Spinal cord (tissue), 10 donors: ENCODE data around the gene STIM2. TPM values are rescaled to one million over a fixed set of nuclear protein-coding genes. Genes with fewer than 3 reads are reported as not detected.

Source experiments
- DNase-seq, 6 donors: peaks; one replicate each; pipeline versions ENCODE4 v3.0.0 to v3.0.0-alpha.2; 2013 to 2015; ENCODE audit warnings: low spot score in 6 of 6, low read depth in 4 of 6
- H3K27ac ChIP-seq: one replicate; pipeline ENCODE4 v1.5.1; 2013; ENCODE audit warnings: low read depth, low read length, control low read depth
- H3K27me3 ChIP-seq: one replicate; pipeline ENCODE4 v1.6.1; 2013; ENCODE audit warnings: low read length; ENCODE audit not compliant: control insufficient read depth, insufficient read depth
- H3K36me3 ChIP-seq: one replicate; pipeline ENCODE4 v1.6.1; 2013; ENCODE audit warnings: low read length; ENCODE audit not compliant: control insufficient read depth, insufficient read depth
- H3K4me1 ChIP-seq: one replicate; pipeline ENCODE4 v1.6.1; 2013; ENCODE audit warnings: low read length; ENCODE audit not compliant: control insufficient read depth, insufficient read depth
- H3K4me3 ChIP-seq: one replicate; pipeline ENCODE4 v1.5.1; 2013; ENCODE audit warnings: low read depth, low read length, control low read depth
- H3K9me3 ChIP-seq: one replicate; pipeline ENCODE4 v1.6.1; 2013; ENCODE audit warnings: low read length; ENCODE audit not compliant: control insufficient read depth, insufficient read depth
- WGBS: methylation state at CpG from one replicate; pipeline ENCODE4 v1.1.5; 2013; ENCODE audit warnings: missing lambda C conversion rate; ENCODE audit not compliant: insufficient coverage; 5-methylcytosine and 5-hydroxymethylcytosine counted together
- polyA plus RNA-seq, 2 donors: library from polyadenylated mRNA; unstranded; fragments of 120-200 nt; gene quantifications; one replicate each; pipeline ENCODE4 v1.2.1, GENCODE V29; 2013; ENCODE audit not compliant: insufficient read length in 2 of 2
- total RNA-seq, 2 donors: library from RNA; depleted of rRNA in 1 of 2; stranded (reverse); fragments of 120-200 nt in 1 of 2; fragments of >200 nt in 1 of 2; gene quantifications; one replicate each; pipeline versions ENCODE4 v1.2.3 to v1.2.4, GENCODE V29; 2013 to 2014
- donor health status: healthy.

Gene STIM2
- total and polyA plus RNA-seq, 4 donors = 27.3 to 69.5 (median 44.2) TPM

GRCh38 chr4:26830033-26830432 is 30.6 kb upstream of the STIM2 start:
- H3K27me3 ChIP-seq = no peaks in the 10 kb centered on the region
- WGBS = 100% methylated on average over 2 of the region's 2 CpGs
- no peak for DNase-seq
- H3K36me3 ChIP-seq = no peaks in the 10 kb centered on the region
- no peaks in the 10 kb centered on the region for H3K9me3 ChIP-seq
- H3K4me3 ChIP-seq = no peak overlapping the region
- H3K27ac ChIP-seq = no peak overlapping the region
- H3K4me1 ChIP-seq = no peaks in the 10 kb centered on the region

GRCh38 chr4:26830701-26831100 is 29.9 kb upstream of the STIM2 start:
- no peaks in the 10 kb centered on the region for H3K36me3 ChIP-seq
- no peak overlapping the region for H3K27ac ChIP-seq
- no peaks in the 10 kb centered on the region for H3K4me1 ChIP-seq
- H3K9me3 ChIP-seq = no peaks in the 10 kb centered on the region
- DNase-seq = no peak
- no peak overlapping the region for H3K4me3 ChIP-seq
- H3K27me3 ChIP-seq = no peaks in the 10 kb centered on the region
- WGBS = no CpG with 5 or more reads among the region's 4 CpGs

GRCh38 chr4:26836539-26836938 is 24.1 kb upstream of the STIM2 start:
- H3K9me3 ChIP-seq = no peaks in the 10 kb centered on the region
- H3K27ac ChIP-seq = no peak overlapping the region
- DNase-seq = no peak
- H3K27me3 ChIP-seq = no peaks in the 10 kb centered on the region
- 60% methylated on average over 1 of the region's 1 CpG for WGBS
- no peaks in the 10 kb centered on the region for H3K36me3 ChIP-seq
- no peaks in the 10 kb centered on the region for H3K4me1 ChIP-seq
- H3K4me3 ChIP-seq = no peak overlapping the region

GRCh38 chr4:26837993-26838842 is 22.4 kb upstream of the STIM2 start:
- H3K4me3 ChIP-seq = no peak overlapping the region
- H3K36me3 ChIP-seq = no peaks in the 10 kb centered on the region
- no peaks in the 10 kb centered on the region for H3K4me1 ChIP-seq
- DNase-seq = no peak
- 86% methylated on average over 1 of the region's 8 CpGs for WGBS
- H3K27ac ChIP-seq = no peak overlapping the region
- no peaks in the 10 kb centered on the region for H3K27me3 ChIP-seq
- H3K9me3 ChIP-seq = no peaks in the 10 kb centered on the region

- no peaks in the 10 kb centered on the region for H3K4me1 ChIP-seq
- no peak overlapping the region for H3K27ac ChIP-seq
- H3K27me3 ChIP-seq = no peaks in the 10 kb centered on the region
- no peaks in the 10 kb centered on the region for H3K36me3 ChIP-seq
- no peak for DNase-seq
- H3K9me3 ChIP-seq = no peaks in the 10 kb centered on the region
- no peak overlapping the region for H3K4me3 ChIP-seq
- no CpG with 5 or more reads among the region's 5 CpGs for WGBS
Measured at GRCh38 chr4:26839016-26839415, 21.6 kb upstream of the STIM2 start.

- Histone ChIP-seq H3K9me3 (no peaks in the 10 kb centered on the region), H3K4me3 (no peak overlapping the region), H3K27ac (no peak overlapping the region), H3K36me3 (no peaks in the 10 kb centered on the region), H3K27me3 (no peaks in the 10 kb centered on the region), H3K4me1 (no peaks in the 10 kb centered on the region)
- 68% methylated on average over 4 of the region's 5 CpGs for WGBS
- peak in 1 of 6 donors; percentile 49 for DNase-seq
Measured at GRCh38 chr4:26839534-26839951, 21.1 kb upstream of the STIM2 start.

- Histone ChIP-seq H3K36me3 (no peaks in the 10 kb centered on the region), H3K4me1 (no peaks in the 10 kb centered on the region), H3K27me3 (no peaks in the 10 kb centered on the region), H3K9me3 (no peaks in the 10 kb centered on the region), H3K4me3 (no peak overlapping the region), H3K27ac (no peak overlapping the region)
- DNase-seq = no peak
- 88% methylated on average over 1 of the region's 5 CpGs for WGBS
Measured at GRCh38 chr4:26840786-26841185, 19.9 kb upstream of the STIM2 start.

- Histone ChIP-seq H3K27ac (no peak overlapping the region), H3K9me3 (no peaks in the 10 kb centered on the region), H3K27me3 (no peaks in the 10 kb centered on the region), H3K4me1 (no peaks in the 10 kb centered on the region), H3K4me3 (no peak overlapping the region), H3K36me3 (no peaks in the 10 kb centered on the region)
- no CpG with 5 or more reads among the region's 2 CpGs for WGBS
- DNase-seq = no peak
Measured at GRCh38 chr4:26842911-26843310, 17.7 kb upstream of the STIM2 start.

GRCh38 chr4:26850528-26850927 is 10.1 kb upstream of the STIM2 start:
- Histone ChIP-seq H3K27ac (no peak overlapping the region), H3K9me3 (no peaks in the 10 kb centered on the region), H3K36me3 (no peaks in the 10 kb centered on the region), H3K27me3 (no peaks in the 10 kb centered on the region), H3K4me3 (no peak overlapping the region), H3K4me1 (no peaks in the 10 kb centered on the region)
- DNase-seq = no peak
- 100% methylated on average over 1 of the region's 1 CpG for WGBS

GRCh38 chr4:26851129-26851528 is 9.5 kb upstream of the STIM2 start:
- H3K27ac ChIP-seq = no peak overlapping the region
- H3K4me1 ChIP-seq = no peaks in the 10 kb centered on the region
- H3K4me3 ChIP-seq = no peak overlapping the region
- DNase-seq = no peak
- H3K9me3 ChIP-seq = no peaks in the 10 kb centered on the region
- H3K36me3 ChIP-seq = no peaks in the 10 kb centered on the region
- 94% methylated on average over 2 of the region's 2 CpGs for WGBS
- H3K27me3 ChIP-seq = no peaks in the 10 kb centered on the region
